GM21360 (cell line): ENCODE measurements around the gene SMIM7.

ENCODE experiments used
- ATAC-seq: cut with Tn5 transposase; IDR thresholded peaks from one replicate; pipeline ENCODE4 v1.9.1; 2021; ENCODE audit warnings: mild to moderate bottlenecking, moderate library complexity; ENCODE audit not compliant: unreplicated experiment

SMIM7 gene

GRCh38 chr19:16623576-16623975 lies 36.4 kb downstream of the SMIM7 start:
- no peak for ATAC-seq

DNA sequence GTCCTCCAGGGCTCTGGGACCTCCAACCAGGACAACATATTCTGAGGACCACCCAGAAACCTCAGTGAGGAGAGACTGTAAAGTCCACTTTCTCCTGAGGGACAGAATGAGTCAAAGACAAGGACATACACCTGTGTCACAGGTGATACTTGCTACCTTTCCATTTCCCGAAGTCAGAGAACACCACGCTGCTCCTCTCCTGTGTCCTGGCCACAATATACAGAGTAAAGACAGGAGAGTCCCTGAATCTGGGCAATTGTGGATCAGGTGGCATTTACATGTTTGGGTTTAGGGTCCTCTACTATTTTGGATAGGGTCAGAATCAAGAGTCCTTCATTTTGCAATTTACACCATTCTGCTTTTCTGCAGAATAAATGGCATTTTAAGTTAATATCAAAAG lies 36.9 kb downstream of the SMIM7 start:
- ATAC-seq, result no peak

DNA sequence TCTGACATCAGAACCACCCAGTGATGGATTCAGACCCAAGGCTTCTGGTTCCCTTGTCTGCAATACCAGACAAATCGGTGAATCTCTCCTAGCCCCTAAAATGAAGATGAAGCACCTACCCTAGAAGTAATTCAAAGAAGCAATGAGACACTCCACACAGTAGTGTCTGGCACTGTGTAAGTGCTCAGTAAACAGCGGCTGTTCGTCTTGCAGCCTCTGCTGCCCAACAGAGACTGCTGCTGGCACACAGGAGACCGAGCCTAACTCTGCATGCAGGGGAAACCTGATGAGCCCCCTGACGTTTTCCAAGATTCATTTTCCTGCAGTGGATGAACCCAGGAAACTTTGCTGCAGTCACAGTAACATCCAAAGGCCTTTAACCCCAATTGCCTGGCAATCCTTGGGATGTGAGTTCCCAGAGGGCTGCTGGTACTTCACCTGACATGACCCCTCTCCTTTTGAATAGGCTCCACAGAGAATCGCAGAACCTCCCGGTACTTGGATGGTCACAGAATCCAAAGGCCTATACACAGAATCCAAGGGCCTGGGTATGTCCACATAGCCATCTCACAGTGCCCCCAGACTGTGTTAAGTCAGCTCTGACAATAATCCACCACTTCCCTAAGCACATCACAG lies 38.7 kb downstream of the SMIM7 start:
- no peak for ATAC-seq

GRCh38 chr19:16620584-16620983 lies 39.4 kb downstream of the SMIM7 start:
- ATAC-seq, result no peak

GRCh38 chr19:16620018-16620417 lies 39.9 kb downstream of the SMIM7 start:
- ATAC-seq, result no peak

GRCh38 chr19:16619457-16619856 lies 40.5 kb downstream of the SMIM7 start:
- no peak for ATAC-seq

DNA sequence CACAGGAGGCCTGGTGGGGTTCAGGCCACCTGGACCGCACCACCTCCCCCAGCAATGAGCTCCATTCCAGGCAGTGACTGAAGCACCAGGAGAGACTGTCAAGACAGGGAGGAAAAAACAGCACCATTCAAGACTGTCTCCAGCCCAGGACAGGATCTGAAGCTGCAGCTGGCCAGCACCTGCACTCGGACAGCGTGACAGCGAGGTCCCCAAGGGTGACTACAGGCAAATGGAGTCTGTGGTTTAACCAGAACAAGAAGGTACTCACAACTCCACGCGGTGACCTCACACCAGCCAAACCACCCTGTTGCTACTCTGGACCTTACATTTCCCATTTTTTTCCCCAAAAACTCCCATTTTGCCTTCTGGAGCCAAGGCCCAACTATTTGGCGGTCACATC lies 41.7 kb downstream of the SMIM7 start:
- no peak for ATAC-seq

DNA sequence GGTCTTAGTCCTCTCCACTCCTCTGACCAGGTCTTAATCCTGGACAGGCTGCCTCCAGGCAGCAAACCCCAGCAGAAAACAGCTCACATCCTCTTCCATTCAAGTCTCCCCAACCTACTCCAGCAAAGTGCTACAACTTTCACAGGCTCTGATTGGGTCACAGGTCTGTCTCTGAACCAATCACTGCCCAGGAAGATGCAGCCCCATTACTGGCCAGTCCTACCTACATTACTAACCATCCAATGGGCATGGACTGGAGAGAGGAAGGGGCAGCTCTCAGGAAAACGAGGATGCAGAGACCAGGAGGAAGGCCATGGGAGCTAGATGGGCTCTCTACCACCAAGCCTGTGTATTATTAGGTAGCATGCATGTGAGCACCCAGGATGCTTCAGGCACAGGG lies 44.1 kb downstream of the SMIM7 start:
- ATAC-seq, result no peak

DNA sequence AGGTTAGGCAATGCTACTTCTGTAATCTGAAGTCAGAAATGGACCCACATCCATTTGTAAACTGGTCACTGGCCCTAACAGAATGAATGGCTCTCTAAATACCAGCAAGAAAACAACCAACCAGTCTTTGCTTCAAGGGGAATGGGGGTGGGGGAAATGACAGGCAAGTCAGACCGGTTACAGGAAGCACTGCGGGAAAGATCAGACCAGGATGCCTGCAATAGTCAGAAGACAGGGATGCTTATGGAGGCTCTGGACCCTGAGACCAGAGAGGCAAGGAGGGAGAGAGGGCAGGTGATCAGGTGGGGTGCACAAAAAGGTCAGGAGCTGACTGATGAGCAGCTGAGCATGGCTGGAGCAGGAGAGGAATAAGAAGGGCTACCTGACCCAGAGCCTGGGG lies 45.0 kb downstream of the SMIM7 start:
- no peak for ATAC-seq

GRCh38 chr19:16613841-16614240 lies 46.1 kb downstream of the SMIM7 start:
- no peak for ATAC-seq

DNA sequence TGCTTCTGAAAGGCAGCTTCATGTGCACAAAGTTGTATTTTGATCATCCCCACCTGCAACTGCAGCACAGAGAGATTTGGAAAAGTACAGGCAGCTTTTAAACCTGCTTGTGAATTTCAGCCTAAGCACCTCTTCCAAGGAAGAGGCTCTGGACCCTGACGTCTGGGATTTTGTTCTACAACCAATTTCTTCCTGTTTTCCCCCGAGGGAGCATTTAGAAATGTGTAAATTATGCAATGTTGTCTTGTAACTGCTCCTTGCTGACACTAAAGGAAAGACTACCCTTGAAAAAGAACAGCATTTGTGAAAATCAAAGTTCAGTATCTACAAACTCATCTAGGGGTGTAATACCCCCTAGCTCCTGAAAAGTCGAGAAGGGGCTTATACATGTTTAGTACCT lies 47.3 kb downstream of the SMIM7 start:
- no peak for ATAC-seq

GRCh38 chr19:16611121-16611520 lies 48.8 kb downstream of the SMIM7 start:
- ATAC-seq, result no peak

DNA sequence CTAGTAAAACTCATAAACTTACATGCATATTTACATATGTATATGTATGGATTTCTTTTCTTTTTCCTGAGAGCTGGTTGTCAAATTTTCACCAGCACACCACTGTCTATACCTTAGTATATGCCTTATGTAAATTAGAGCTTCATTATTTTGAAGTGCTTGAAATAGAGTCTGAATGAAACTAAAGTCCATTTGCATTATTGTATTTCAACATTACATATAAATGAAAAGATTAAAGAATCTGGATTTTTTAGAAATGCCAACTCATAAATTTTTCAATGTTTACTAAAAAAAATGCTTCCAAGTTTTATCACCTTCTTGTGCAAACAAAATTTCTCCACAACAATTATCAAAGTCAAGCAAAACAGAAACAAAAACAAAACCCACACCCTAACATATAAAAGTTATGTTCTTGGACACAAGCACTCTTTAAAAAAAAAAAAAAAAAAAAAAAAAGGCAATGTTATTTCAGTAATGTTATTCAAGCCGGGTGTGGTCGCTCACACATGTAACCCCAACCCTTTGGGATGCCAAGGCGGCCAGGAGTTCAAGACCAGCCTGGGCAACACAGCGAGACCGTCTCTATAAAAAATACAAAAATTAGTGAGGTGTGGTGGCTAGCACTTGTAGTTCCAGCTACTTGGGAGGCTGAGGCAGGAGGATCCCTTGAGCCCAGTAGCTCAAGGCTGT lies 50.3 kb downstream of the SMIM7 start:
- ATAC-seq, result no peak

DNA sequence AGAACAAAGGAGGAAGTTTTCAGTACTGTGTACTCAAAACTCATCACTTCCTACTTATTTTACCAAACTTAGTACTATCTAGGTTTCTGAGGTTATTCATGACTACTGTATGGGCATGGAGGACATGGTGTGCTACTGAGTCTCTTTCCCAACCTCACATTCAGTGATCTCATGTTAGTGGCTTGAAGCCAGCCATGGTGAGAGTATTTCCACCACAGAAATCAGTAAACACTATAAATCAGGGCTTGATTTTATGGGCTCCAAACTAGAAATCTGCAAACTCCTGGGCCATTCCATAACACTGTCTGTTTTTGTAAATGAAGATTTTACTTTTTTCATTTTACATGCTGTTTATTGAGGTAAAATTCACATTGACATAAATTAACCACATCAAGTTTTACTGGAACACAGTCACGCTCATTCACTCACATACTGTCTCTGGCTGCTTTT lies 51.6 kb downstream of the SMIM7 start:
- ATAC-seq, result no peak

DNA sequence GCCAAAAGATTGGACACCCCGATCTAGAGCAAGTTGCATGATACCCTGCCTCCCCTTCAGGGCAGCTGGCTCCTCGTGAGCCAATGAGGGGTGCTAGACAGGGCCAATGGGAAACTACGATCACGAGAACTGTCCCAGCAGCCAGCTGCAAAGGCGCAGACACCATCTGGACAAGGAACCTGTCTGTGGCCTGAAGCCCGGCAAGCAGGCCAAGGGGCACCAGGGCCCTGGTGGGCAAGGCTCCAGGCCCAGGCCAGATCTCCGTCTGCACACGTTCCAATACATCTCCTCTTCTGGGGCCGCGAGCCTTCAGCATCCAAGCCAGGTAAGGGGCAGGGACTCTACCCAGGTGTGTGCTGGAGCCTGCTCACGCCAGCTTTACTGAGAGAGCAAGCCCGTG lies 52.1 kb downstream of the SMIM7 start:
- ATAC-seq, result no peak

DNA sequence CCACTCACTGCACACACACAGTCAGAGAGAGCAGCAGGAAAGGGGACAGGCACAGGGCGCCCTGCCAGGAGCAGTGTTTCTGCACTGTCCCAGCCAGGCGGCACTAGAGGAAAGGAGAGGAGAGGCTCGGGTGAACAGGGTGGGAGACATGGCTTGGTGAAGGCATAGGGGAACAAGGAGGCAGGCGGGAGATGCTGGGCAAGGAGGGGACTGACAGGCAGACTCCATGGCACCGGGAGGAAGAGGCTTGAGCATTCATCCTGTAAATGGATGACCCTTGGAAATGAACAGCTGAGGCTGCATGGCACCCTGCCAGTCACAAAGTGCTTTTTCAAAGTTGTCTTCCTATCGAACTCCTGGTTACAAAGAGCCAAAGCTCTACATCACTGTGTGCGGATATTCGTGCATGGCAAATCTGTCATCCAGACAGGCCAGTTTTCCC lies 54.4 kb downstream of the SMIM7 start:
- ATAC-seq, result no peak

DNA sequence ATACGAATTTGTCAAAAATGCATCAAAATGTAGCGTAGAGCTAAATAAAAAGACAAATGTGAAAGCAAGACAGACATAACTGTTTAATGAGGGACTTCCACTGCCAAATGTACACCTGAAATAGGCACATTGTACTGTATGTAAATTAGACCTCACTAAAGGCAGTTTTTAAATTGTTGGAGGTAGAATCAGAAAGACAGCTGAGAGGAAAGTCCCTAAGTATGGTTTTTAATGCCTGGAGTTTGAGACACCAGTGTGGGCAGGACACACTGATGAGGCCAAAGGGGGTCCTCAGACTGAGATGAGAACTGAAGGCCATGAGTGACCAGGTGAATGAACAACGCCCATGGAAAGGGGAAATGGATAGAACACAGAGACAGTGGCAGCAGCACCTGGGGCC lies 54.8 kb downstream of the SMIM7 start:
- ATAC-seq, result no peak

- ATAC-seq, result no peak
These were observed 55.3 kb downstream of the SMIM7 start for GRCh38 chr19:16604615-16605014.

DNA sequence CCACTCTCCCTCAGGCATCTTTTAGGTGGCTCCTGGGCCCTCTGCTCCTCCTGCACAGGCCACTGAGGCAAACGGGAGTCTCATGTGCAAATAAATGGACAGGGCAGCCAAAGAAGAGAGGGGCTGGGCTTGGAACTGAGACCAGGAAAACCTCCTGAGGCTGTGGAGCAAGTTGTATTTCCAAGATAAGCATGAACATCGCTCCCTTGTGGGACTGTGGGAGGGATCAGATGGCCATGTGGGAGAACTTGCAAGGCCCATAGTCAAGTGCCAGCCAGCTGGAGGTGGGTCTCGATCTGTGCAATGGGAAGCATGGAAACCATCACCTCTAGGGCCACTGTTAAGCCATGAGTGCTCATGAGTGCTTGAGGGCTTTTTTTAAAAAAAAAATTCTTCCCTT lies 56.9 kb downstream of the SMIM7 start:
- no peak for ATAC-seq

GRCh38 chr19:16601378-16602052 lies 58.4 kb downstream of the SMIM7 start:
- ATAC-seq, result no peak

DNA sequence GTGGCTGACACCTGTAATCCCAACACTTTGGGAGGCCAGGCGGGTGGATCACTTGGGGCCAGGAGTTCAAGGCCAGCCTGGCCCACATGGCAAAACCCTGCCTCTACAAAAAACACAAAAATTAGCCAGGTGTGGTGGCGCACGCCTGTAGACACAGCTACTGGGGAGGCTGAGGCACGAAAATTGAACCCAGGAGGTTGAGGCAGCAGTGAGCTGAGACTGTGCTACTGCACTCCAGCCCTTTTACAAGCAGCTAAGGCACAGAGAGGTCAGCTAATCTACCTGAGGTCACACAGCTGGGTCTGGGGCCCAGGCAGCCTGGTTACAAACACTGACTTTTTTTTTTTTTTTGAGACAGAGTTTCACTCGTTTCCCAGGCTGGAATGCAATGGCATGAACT lies 59.1 kb downstream of the SMIM7 start:
- no peak for ATAC-seq

DNA sequence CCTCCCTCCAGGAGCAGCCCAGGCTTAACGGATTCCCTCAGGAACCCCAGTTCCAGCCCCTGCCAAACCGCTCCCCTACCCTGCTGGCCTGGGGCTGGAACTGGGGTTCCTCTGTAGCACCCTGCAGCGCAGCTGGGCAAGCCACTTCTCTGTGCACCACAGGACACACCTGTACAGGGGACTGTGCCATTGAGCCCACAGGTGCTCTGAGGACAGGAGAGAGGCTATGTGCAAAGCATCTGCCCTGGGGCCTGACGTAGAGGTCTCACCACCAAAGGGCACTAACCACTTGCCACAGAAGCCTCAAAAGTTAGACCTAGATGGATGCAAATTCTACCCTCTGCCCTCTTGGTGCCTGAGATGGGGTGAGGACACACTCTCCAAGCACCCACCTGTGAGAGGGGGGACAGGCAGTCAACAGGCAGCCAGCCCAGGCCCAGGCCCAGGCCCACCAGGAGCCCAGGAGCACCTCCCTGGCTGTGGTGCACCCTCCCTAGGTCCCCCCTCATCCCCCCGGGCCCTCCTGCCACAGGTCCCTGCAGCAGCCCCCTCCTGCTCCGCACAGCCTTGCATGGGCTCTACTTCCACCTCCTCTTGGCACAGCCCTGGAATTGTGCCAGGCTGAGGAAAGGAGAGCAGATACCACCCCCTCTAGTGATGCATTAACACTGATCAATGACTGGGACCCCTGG lies 60.1 kb downstream of the SMIM7 start:
- ATAC-seq, result no peak
